CD4-positive, alpha-beta memory T cell (primary cell): ENCODE data around the gene CALR. TPM values are rescaled to one million over a fixed set of nuclear protein-coding genes. Genes with fewer than 3 reads are reported as not detected.

Experiments
- CTCF ChIA-PET: fragments of 350-600 bp; sonication (Branson Sonifier 250); formaldehyde crosslinking; loops from one replicate; lab custom pipeline; 2021; ENCODE audit warnings: inconsistent platforms; ENCODE audit not compliant: partially characterized antibody; lab: Charles Lee
- POLR2A ChIA-PET: fragments of 350-600 bp; sonication (Branson Sonifier 250); formaldehyde crosslinking; loops from one replicate; lab custom pipeline; 2021; ENCODE audit not compliant: partially characterized antibody; lab: Charles Lee
- DNase-seq, 5 donors: peaks; one replicate each; pipeline versions ENCODE4 v3.0.0 to v3.0.0-alpha.2; 2020 to 2022; ENCODE audit warnings: mixed read lengths in 1 of 5
- H3K27ac ChIP-seq: one replicate; pipeline ENCODE4 v1.7.0; 2013; ENCODE audit warnings: low read depth, low read length
- H3K27me3 ChIP-seq: 2 replicates; pipeline ENCODE4 v1.7.0; 2013; ENCODE audit warnings: mild to moderate bottlenecking, low read length, moderate library complexity; ENCODE audit not compliant: insufficient read depth
- H3K36me3 ChIP-seq: 2 replicates; pipeline ENCODE4 v1.7.0; 2013; ENCODE audit warnings: mild to moderate bottlenecking, low read length, moderate library complexity; ENCODE audit not compliant: insufficient read depth
- H3K4me1 ChIP-seq: 2 replicates; pipeline ENCODE4 v1.7.0; 2013; ENCODE audit warnings: mild to moderate bottlenecking, low read length, moderate library complexity; ENCODE audit not compliant: insufficient read depth
- H3K4me3 ChIP-seq, 2 donors: one replicate each; pipeline ENCODE4 v1.7.0; 2013; ENCODE audit warnings: low read length in 2 of 2, mild to moderate bottlenecking in 1 of 2
- H3K9me3 ChIP-seq, 2 donors: one replicate each; pipeline ENCODE4 v1.7.0; 2013; ENCODE audit warnings: low read length in 2 of 2, control low read depth in 1 of 2; ENCODE audit not compliant: control insufficient read depth in 1 of 2
- H3K27ac Mint-ChIP-seq, 7 donors: one replicate each; pipeline ENCODE4 v1.8.0; 2020 to 2021; ENCODE audit warnings: mixed read lengths in 7 of 7, mild to moderate bottlenecking in 6 of 7, inconsistent platforms in 3 of 7, moderate library complexity in 3 of 7
- H3K27me3 Mint-ChIP-seq, 2 donors: one replicate each; pipeline ENCODE4 v1.8.0; 2020 to 2021; ENCODE audit warnings: mixed read lengths in 2 of 2
- H3K36me3 Mint-ChIP-seq, 2 donors: one replicate each; pipeline ENCODE4 v1.8.0; 2020 to 2021; ENCODE audit warnings: mixed read lengths in 2 of 2, inconsistent platforms in 1 of 2, mild to moderate bottlenecking in 1 of 2
- H3K4me1 Mint-ChIP-seq, 4 donors: one replicate each; pipeline ENCODE4 v1.8.0; 2020 to 2021; ENCODE audit warnings: mixed read lengths in 4 of 4, mild to moderate bottlenecking in 1 of 4
- H3K4me3 Mint-ChIP-seq, 8 donors: one replicate each; pipeline ENCODE4 v1.8.0; 2020 to 2021; ENCODE audit warnings: mixed read lengths in 8 of 8, mild to moderate bottlenecking in 7 of 8, moderate library complexity in 6 of 8, inconsistent platforms in 3 of 8
- H3K9me3 Mint-ChIP-seq, 8 donors: one replicate each; pipeline ENCODE4 v1.8.0; 2020 to 2021; ENCODE audit warnings: mixed read lengths in 8 of 8, mild to moderate bottlenecking in 5 of 8, inconsistent platforms in 3 of 8, moderate library complexity in 1 of 8
- intact Hi-C: fragments of 100-400 bp; cut with micrococcal nuclease; formaldehyde crosslinking; loops from one replicate; pipeline ENCODE4 v1.15.1; 2023
- polyA plus RNA-seq, 2 donors: library from polyadenylated mRNA; unstranded; fragments of 300-500 nt; fragmentation: Illumina TruSeq; gene quantifications; one replicate each; pipeline ENCODE4 v1.2.3, GENCODE V29; 2021
- total RNA-seq, 2 experiments: library from RNA; stranded (reverse); gene quantifications; one replicate each; pipeline ENCODE4 v1.2.3, GENCODE V29; 2021

Gene CALR
- total and polyA plus RNA-seq, 4 experiments from 2014 or later: 87.5 to 499 (median 318) TPM

GRCh38 chr19:12938779-12939601 lies 581 bp downstream of the CALR start:
- peaks cover 34 to 45% of the 10 kb centered on the region in 2 donors for H3K36me3 Mint-ChIP-seq
- intact Hi-C loops: loop anchor here (1.0 to 10.0 kb wide), 4 partner anchors 20 to 204 kb away; partner anchors contain the start of genes GCDH, GET3, SYCE2 and TRIR
- Histone ChIP-seq H3K4me1 (peaks cover 36% of the 10 kb centered on the region), H3K9me3 (no peaks in the 10 kb centered on the region), H3K4me3 (peak overlapping the region; percentile 49 to 97), H3K36me3 (peaks cover 38% of the 10 kb centered on the region), H3K27me3 (no peaks in the 10 kb centered on the region), H3K27ac (peak overlapping the region; percentile 90)
- peak overlapping the region; percentile 96 to 99 (median 98) for H3K27ac Mint-ChIP-seq
- DNase-seq: peak in 3 of 5 donors; percentile 17 to 56 (median 52)
- CTCF ChIA-PET: interaction anchor here (1.0 to 1.5 kb wide), 3 partner anchors 26 to 143 kb away, joined by 3 to 4 read pairs (median 4); partner anchors contain the start of gene GCDH
- peaks cover 21 to 58% (median 35%) of the 10 kb centered on the region in 4 donors for H3K4me1 Mint-ChIP-seq
- H3K4me3 Mint-ChIP-seq: peak overlapping the region; percentile 94 to 99 (median 98)
- H3K9me3 Mint-ChIP-seq: peaks cover 0 to 9% (median 0%) of the 10 kb centered on the region in 8 donors
- no peaks in the 10 kb centered on the region for H3K27me3 Mint-ChIP-seq
- POLR2A ChIA-PET: interaction anchor here (0.6 to 3.1 kb wide), 15 partner anchors 8 to 237 kb away, joined by 3 to 40 read pairs (median 6); partner anchors contain the start of genes DNASE2, GCDH, NACC1 and SYCE2

DNA sequence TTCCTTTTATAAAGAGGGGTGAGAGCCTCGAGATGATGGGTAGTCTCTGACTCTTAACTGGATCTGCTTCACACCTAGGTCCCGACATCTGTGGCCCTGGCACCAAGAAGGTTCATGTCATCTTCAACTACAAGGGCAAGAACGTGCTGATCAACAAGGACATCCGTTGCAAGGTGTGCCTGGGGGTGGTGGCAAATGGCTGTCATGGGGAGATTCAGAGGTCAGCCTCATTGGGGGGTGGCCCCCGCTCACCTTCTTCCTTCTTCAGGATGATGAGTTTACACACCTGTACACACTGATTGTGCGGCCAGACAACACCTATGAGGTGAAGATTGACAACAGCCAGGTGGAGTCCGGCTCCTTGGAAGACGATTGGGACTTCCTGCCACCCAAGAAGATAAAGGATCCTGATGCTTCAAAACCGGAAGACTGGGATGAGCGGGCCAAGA lies 1.6 kb downstream of the CALR start:
- H3K27me3 ChIP-seq: no peaks in the 10 kb centered on the region
- H3K4me3 ChIP-seq: peak overlapping the region; percentile 49 to 97
- peaks cover 39 to 54% of the 10 kb centered on the region in 2 donors for H3K36me3 Mint-ChIP-seq
- H3K27ac ChIP-seq: peak overlapping the region; percentile 90
- DNase-seq: no peak
- POLR2A ChIA-PET: interaction anchor here (1.0 to 3.1 kb wide), 10 partner anchors 8 to 147 kb away, joined by 3 to 40 read pairs (median 10); partner anchors contain the start of genes DNASE2 and GCDH
- H3K36me3 ChIP-seq: peaks cover 48% of the 10 kb centered on the region
- intact Hi-C loops: loop anchor here (10.0 kb wide), 1 partner anchor 205 kb away; the partner anchor contains the start of genes GET3 and TRIR
- H3K27ac Mint-ChIP-seq: peak overlapping the region; percentile 96 to 99 (median 98)
- no peaks in the 10 kb centered on the region for H3K27me3 Mint-ChIP-seq
- H3K4me1 Mint-ChIP-seq: peaks cover 23 to 63% (median 38%) of the 10 kb centered on the region in 4 donors
- CTCF ChIA-PET: interaction anchor here (1.0 to 1.5 kb wide), 2 partner anchors 25 to 49 kb away, joined by 3 to 4 read pairs; partner anchors contain the start of gene GCDH
- no peaks in the 10 kb centered on the region for H3K9me3 ChIP-seq
- H3K9me3 Mint-ChIP-seq: peaks cover 0 to 9% (median 0%) of the 10 kb centered on the region in 8 donors
- peaks cover 41% of the 10 kb centered on the region for H3K4me1 ChIP-seq
- H3K4me3 Mint-ChIP-seq: peak overlapping the region; percentile 94 to 99 (median 98)

GRCh38 chr19:12940897-12941296 lies 2.5 kb downstream of the CALR start:
- intact Hi-C loops: no loop called here
- Histone ChIP-seq H3K4me1 (peaks cover 46% of the 10 kb centered on the region), H3K9me3 (no peaks in the 10 kb centered on the region), H3K36me3 (peaks cover 48% of the 10 kb centered on the region), H3K27me3 (no peaks in the 10 kb centered on the region), H3K27ac (no peak overlapping the region), H3K4me3 (no peak overlapping the region)
- Mint-ChIP-seq H3K4me3 (peak overlapping the region; percentile 26 to 72 (median 48)), H3K27me3 (peaks cover 0 to 2% of the 10 kb centered on the region in 2 donors), H3K4me1 (peaks cover 24 to 72% (median 42%) of the 10 kb centered on the region in 4 donors), H3K9me3 (peaks cover 0 to 10% (median 0%) of the 10 kb centered on the region in 8 donors), H3K36me3 (peaks cover 39 to 62% of the 10 kb centered on the region in 2 donors), H3K27ac (peak overlapping the region; percentile 27 to 99 (median 79))
- POLR2A ChIA-PET: interaction anchor here (0.6 to 0.9 kb wide), 2 partner anchors 50 to 905 kb away, joined by 3 read pairs; partner anchors contain the start of gene GCDH
- DNase-seq: no peak
- CTCF ChIA-PET: no interaction called here

- Histone ChIP-seq H3K27me3 (no peaks in the 10 kb centered on the region), H3K27ac (peak overlapping the region; percentile 35), H3K4me1 (peaks cover 47% of the 10 kb centered on the region), H3K4me3 (no peak overlapping the region), H3K9me3 (no peaks in the 10 kb centered on the region), H3K36me3 (peaks cover 60% of the 10 kb centered on the region)
- peaks cover 26 to 73% (median 44%) of the 10 kb centered on the region in 4 donors for H3K4me1 Mint-ChIP-seq
- peaks cover 0 to 8% (median 0%) of the 10 kb centered on the region in 8 donors for H3K9me3 Mint-ChIP-seq
- DNase-seq: no peak
- intact Hi-C loops: no loop called here
- ChIA-PET CTCF (interaction anchor here (0.9 kb wide), 1 partner anchor 59 kb away, joined by 3 read pairs; no protein-coding TSS in a partner anchor), POLR2A (interaction anchor here (1.3 kb wide), 1 partner anchor 53 kb away, joined by 6 read pairs; the partner anchor contains the start of gene GCDH)
- H3K27ac Mint-ChIP-seq: peak overlapping the region; percentile 53 to 99 (median 77)
- H3K27me3 Mint-ChIP-seq: peaks cover 0 to 2% of the 10 kb centered on the region in 2 donors
- H3K4me3 Mint-ChIP-seq: peak overlapping the region in 4 of 8 donors; percentile 30 to 72 (median 46)
- peaks cover 43 to 77% of the 10 kb centered on the region in 2 donors for H3K36me3 Mint-ChIP-seq
Measured at GRCh38 chr19:12943437-12944044, 5.1 kb downstream of the CALR start.

DNA sequence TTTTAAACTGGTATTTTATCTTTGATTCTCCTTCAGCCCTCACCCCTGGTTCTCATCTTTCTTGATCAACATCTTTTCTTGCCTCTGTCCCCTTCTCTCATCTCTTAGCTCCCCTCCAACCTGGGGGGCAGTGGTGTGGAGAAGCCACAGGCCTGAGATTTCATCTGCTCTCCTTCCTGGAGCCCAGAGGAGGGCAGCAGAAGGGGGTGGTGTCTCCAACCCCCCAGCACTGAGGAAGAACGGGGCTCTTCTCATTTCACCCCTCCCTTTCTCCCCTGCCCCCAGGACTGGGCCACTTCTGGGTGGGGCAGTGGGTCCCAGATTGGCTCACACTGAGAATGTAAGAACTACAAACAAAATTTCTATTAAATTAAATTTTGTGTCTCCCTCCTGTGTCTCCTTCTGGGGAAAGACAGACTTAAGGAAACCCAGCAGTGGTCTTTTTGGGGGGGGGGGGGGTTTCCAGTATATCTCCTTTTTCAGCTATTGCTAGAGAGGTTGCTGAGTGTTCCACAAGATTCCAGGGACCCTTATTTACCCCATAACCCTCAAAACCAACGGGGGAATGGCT lies 5.8 kb downstream of the CALR start:
- POLR2A ChIA-PET: interaction anchor here (0.6 to 1.3 kb wide), 2 partner anchors 54 to 1088 kb away, joined by 3 to 6 read pairs; partner anchors contain the start of gene GCDH
- no peaks in the 10 kb centered on the region for H3K9me3 ChIP-seq
- H3K27ac ChIP-seq: peak overlapping the region; percentile 78
- Mint-ChIP-seq H3K9me3 (peaks cover 0 to 3% (median 0%) of the 10 kb centered on the region in 8 donors), H3K4me1 (peaks cover 26 to 66% (median 42%) of the 10 kb centered on the region in 4 donors), H3K27ac (peak overlapping the region; percentile 55 to 99 (median 96)), H3K4me3 (no peak overlapping the region), H3K27me3 (peaks cover 0 to 2% of the 10 kb centered on the region in 2 donors), H3K36me3 (peaks cover 42 to 73% of the 10 kb centered on the region in 2 donors)
- CTCF ChIA-PET: interaction anchor here (0.9 kb wide), 1 partner anchor 59 kb away, joined by 3 read pairs; no protein-coding TSS in a partner anchor
- no peak overlapping the region for H3K4me3 ChIP-seq
- peaks cover 67% of the 10 kb centered on the region for H3K36me3 ChIP-seq
- intact Hi-C loops: no loop called here
- peaks cover 45% of the 10 kb centered on the region for H3K4me1 ChIP-seq
- H3K27me3 ChIP-seq: no peaks in the 10 kb centered on the region
- DNase-seq: no peak

- DNase-seq: peak; percentile 97 to 98 (median 98)
- peak within 1 kb of the TSS in 1 of 2 donors; percentile 64 for H3K4me3 ChIP-seq
- no peaks in the 10 kb centered on the region for H3K27me3 ChIP-seq
- Mint-ChIP-seq H3K4me1 (peaks cover 15 to 57% (median 30%) of the 10 kb centered on the region in 4 donors), H3K36me3 (peaks cover 38 to 71% of the 10 kb centered on the region in 2 donors), H3K9me3 (peaks cover 0 to 3% (median 0%) of the 10 kb centered on the region in 8 donors), H3K27me3 (peaks cover 0 to 2% of the 10 kb centered on the region in 2 donors), H3K27ac (peak within 1 kb of the TSS; percentile 96 to 99 (median 97)), H3K4me3 (peak within 1 kb of the TSS; percentile 87 to 96 (median 90))
- peaks cover 67% of the 10 kb centered on the region for H3K36me3 ChIP-seq
- peak within 1 kb of the TSS; percentile 78 for H3K27ac ChIP-seq
- intact Hi-C loops: loop anchor here (1.0 to 5.0 kb wide), 4 partner anchors 12 to 153 kb away; partner anchors contain the start of genes FARSA, GADD45GIP1, JUNB and SYCE2
- no peaks in the 10 kb centered on the region for H3K9me3 ChIP-seq
- POLR2A ChIA-PET: interaction anchor here (0.9 to 2.7 kb wide), 4 partner anchors 8 to 31 kb away, joined by 4 to 13 read pairs (median 5); partner anchors contain the start of gene FARSA
- CTCF ChIA-PET: interaction anchor here (0.8 to 1.3 kb wide), 2 partner anchors 20 to 60 kb away, joined by 3 to 5 read pairs; no protein-coding TSS in a partner anchor
- H3K4me1 ChIP-seq: peaks cover 32% of the 10 kb centered on the region
Measured at GRCh38 chr19:12945479-12946091, 7.2 kb downstream of the CALR start, which contains the start of gene RAD23A. RAD23A (plus strand) TSS chr19:12945862; CDS start chr19:12945949, 87 bp downstream.
